PC-3 (cell line): ENCODE measurements around the gene LCTL. TPM values are rescaled to one million over a fixed set of nuclear protein-coding genes. Genes with fewer than 3 reads are reported as not detected.

Experiments
- ATAC-seq: fragments of 200-7000 bp; cut with Tn5 transposase; 2 replicates; pipeline ENCODE4 v1.9.1; 2020; ENCODE audit warnings: mild to moderate bottlenecking, moderate library complexity
- BruUV-seq: library from RNA; stranded (reverse); fragments of 400-500 nt; replicated peaks from 2 replicates; lab custom pipeline; 2021; lab: Mats Ljungman, UMichigan
- CTCF ChIA-PET: fragments of 300-600 bp; sonication (Branson Sonifier 250); formaldehyde crosslinking; loops from one replicate; lab custom pipeline; 2022; ENCODE audit warnings: antibody characterized with exemption; lab: Charles Lee
- POLR2A ChIA-PET: fragments of 300-600 bp; sonication (Branson Sonifier 250); formaldehyde crosslinking; loops from one replicate; lab custom pipeline; 2022; ENCODE audit warnings: antibody characterized with exemption; ENCODE audit not compliant: unreplicated experiment; lab: Charles Lee
- DNase-seq: peaks from one replicate; pipeline ENCODE4 v3.0.0-alpha.2; 2015
- H2AFZ ChIP-seq: fragments of 300-600 bp; sonication (generic); 2 replicates; pipeline ENCODE4 v1.6.0; 2016; ENCODE audit warnings: antibody characterized with exemption, low read length
- H3F3A ChIP-seq: fragments of 300-600 bp; sonication (generic); one replicate; pipeline ENCODE4 v1.6.0; 2017; ENCODE audit warnings: antibody characterized with exemption, low read length, control low read depth, mild to moderate bottlenecking; ENCODE audit not compliant: unreplicated experiment
- H3K27ac ChIP-seq: fragments of 300-600 bp; sonication (generic); 2 replicates; pipeline ENCODE4 v1.5.1; 2016; ENCODE audit warnings: mild to moderate bottlenecking, low read length
- H3K27me3 ChIP-seq: fragments of 300-600 bp; sonication (generic); 2 replicates; pipeline ENCODE4 v1.6.1; 2016; ENCODE audit warnings: low read length, mixed read lengths
- H3K36me3 ChIP-seq: fragments of 300-600 bp; sonication (generic); 2 replicates; pipeline ENCODE4 v1.6.1; 2016; ENCODE audit warnings: low read depth, mixed run types, low read length, mixed read lengths
- H3K4me1 ChIP-seq: fragments of 300-600 bp; sonication (generic); 2 replicates; pipeline ENCODE4 v1.5.1; 2016; ENCODE audit warnings: low read length; ENCODE audit not compliant: insufficient read depth
- H3K4me2 ChIP-seq: fragments of 300-600 bp; sonication (generic); 2 replicates; pipeline ENCODE4 v1.6.0; 2016; ENCODE audit warnings: low read length
- H3K4me3 ChIP-seq: fragments of 300-600 bp; sonication (generic); 2 replicates; pipeline ENCODE4 v1.5.1; 2016; ENCODE audit warnings: mild to moderate bottlenecking, low read length, mixed read lengths
- H3K79me2 ChIP-seq: fragments of 300-600 bp; sonication (generic); 2 replicates; pipeline ENCODE4 v1.6.1; 2017; ENCODE audit warnings: low read length, mixed read lengths
- H3K9ac ChIP-seq: fragments of 300-600 bp; sonication (generic); 2 replicates; pipeline ENCODE4 v1.6.0; 2016; ENCODE audit warnings: mild to moderate bottlenecking, low read length
- H3K9me2 ChIP-seq: fragments of 300-600 bp; sonication (generic); replicated peaks from 2 replicates; pipeline ENCODE4 v1.6.1; 2016; ENCODE audit warnings: mixed run types, low read length, mixed read lengths
- H3K9me3 ChIP-seq: fragments of 300-600 bp; sonication (generic); 2 replicates; pipeline ENCODE4 v1.6.1; 2016; ENCODE audit warnings: low read length, mixed read lengths
- H4K20me1 ChIP-seq: fragments of 300-600 bp; sonication (generic); 2 replicates; pipeline ENCODE4 v1.6.1; 2016; ENCODE audit warnings: low read length, mixed read lengths
- CTCF ChIP-seq: fragments of 300-600 bp; sonication (generic); conservative IDR thresholded peaks from 2 replicates; pipeline ENCODE4 v1.5.1; 2017; ENCODE audit warnings: antibody characterized with exemption, low read depth, mild to moderate bottlenecking, low read length
- EZH2 ChIP-seq: fragments of 300-600 bp; sonication (generic); IDR thresholded peaks from one replicate; pipeline ENCODE4 v1.6.1; 2017; ENCODE audit warnings: antibody characterized with exemption, mild to moderate bottlenecking, low read length; ENCODE audit not compliant: unreplicated experiment
- EZH2phosphoT487 ChIP-seq: fragments of 300-600 bp; sonication (generic); IDR thresholded peaks from 2 replicates; pipeline ENCODE4 v1.6.1; 2018; ENCODE audit warnings: mild to moderate bottlenecking, antibody characterized with exemption, low read length, borderline replicate concordance
- intact Hi-C: fragments of 100-400 bp; cut with micrococcal nuclease; formaldehyde crosslinking; loops from 2 replicates; pipeline ENCODE4 v1.9.0; 2023
- total RNA-seq: library from RNA; depleted of rRNA; stranded (reverse); fragments of >200 nt; gene quantifications from 2 replicates; pipeline ENCODE4 v1.2.3, GENCODE V29; 2014

LCTL gene
- total RNA-seq, 1 experiment from 2014 or later: not detected

DNA sequence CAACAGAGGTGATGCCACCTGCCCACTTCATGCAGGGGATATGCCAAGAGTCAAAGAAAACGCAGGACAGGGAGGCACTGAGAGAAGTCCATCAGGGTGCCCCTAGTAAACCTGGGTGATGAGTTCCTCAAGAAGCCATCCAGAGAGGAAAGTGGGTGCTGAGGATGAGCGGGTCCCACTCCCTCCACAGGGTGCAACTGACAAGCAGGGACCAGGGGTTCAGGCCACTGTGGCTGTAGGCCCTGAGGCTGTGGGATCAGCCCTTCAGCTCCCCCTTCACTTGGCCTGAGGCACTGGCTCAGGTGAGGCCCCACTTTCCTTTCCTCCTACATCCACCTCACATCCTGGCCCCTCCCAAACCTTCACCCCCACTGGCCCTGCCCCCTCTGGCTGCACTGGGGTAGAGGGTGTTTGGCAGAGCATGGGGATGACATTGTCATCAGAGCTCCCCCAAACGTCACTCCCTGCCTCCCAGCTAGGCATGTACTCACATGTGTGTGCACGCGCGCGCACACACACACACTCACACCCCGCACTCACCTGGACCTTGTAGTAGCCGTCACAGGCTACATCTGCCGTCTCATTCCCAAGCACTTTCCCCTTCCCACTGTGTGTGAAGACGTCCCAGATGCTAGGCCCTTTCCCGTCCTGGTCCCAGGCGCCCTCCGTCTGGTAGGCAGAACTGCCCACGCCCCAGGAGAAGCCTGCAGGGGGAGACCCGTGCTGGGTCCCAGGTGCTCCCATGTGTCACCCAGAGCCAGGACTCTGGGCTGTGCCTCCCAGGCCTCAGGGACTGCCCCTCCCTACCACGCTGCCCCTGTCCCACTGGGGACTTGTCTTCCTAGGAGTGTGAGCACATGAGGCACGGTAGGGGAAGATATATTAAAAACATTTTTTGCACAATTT is 1.4 kb downstream of the LCTL start:
- Histone ChIP-seq H3K4me2 (no peak overlapping the region), H3K4me1 (0 out of 2 replicates have a peak, but pooled peaks cover 3% of the 10 kb centered on the region), H3K4me3 (no peak overlapping the region), H3K9me2 (no peaks in the 10 kb centered on the region), H3K9ac (no peak overlapping the region), H4K20me1 (no peaks in the 10 kb centered on the region), H3K27me3 (no peaks in the 10 kb centered on the region), H2AFZ (no peak overlapping the region), H3K9me3 (no peaks in the 10 kb centered on the region), H3K79me2 (no peaks in the 10 kb centered on the region), H3F3A (no peaks in the 10 kb centered on the region), H3K27ac (no peak overlapping the region), H3K36me3 (no peaks in the 10 kb centered on the region)
- no peak for ATAC-seq
- CTCF ChIA-PET: no interaction called here
- BruUV-seq: no TSS peak
- intact Hi-C loops: no loop called here
- POLR2A ChIA-PET: no interaction called here
- DNase-seq: no peak
- no peak for TF ChIP-seq EZH2phosphoT487
- TF ChIP-seq EZH2: no peak
- TF ChIP-seq CTCF: no peak

DNA sequence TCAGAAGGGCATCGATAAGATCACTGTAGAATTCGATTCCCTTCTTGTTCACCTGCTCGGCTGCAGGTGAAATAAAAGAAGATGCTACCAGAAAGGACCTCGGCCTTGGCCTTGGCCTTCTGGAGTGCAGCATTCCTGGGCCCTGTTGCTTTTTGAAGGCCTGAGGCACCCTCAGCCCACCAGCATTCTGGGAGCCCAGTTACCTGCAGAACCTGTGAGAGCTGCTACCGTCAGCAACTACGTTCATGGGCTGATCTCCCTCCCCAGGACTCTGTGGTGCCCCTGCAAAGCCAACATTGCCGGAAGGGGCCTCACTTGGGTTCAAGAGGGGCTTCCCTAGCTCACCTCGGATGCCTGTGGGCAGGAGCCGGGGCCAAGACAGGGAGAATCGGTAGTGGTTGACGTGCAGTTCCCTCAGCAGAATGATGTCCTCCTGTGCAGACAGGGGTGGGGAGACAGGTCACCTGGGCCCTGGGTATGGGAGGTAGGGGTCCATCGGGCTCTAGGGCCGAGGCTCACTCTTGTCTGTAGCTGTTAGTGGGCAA is 2.2 kb downstream of the LCTL start:
- no peak overlapping the region for H2AFZ ChIP-seq
- H3K4me3 ChIP-seq: no peak overlapping the region
- no peaks in the 10 kb centered on the region for H3K36me3 ChIP-seq
- BruUV-seq: no TSS peak
- ATAC-seq: no peak
- DNase-seq: no peak
- no peaks in the 10 kb centered on the region for H3K9me3 ChIP-seq
- no peaks in the 10 kb centered on the region for H3K9me2 ChIP-seq
- intact Hi-C loops: no loop called here
- H3K9ac ChIP-seq: no peak overlapping the region
- H3K27ac ChIP-seq: no peak overlapping the region
- ChIA-PET POLR2A (no interaction called here), CTCF (no interaction called here)
- TF ChIP-seq CTCF (no peak), EZH2phosphoT487 (no peak)
- no peaks in the 10 kb centered on the region for H3F3A ChIP-seq
- 0 out of 2 replicates have a peak, but pooled peaks cover 3% of the 10 kb centered on the region for H3K4me1 ChIP-seq
- no peaks in the 10 kb centered on the region for H3K27me3 ChIP-seq
- H3K79me2 ChIP-seq: no peaks in the 10 kb centered on the region
- H4K20me1 ChIP-seq: no peaks in the 10 kb centered on the region
- H3K4me2 ChIP-seq: no peak overlapping the region

- Histone ChIP-seq H3K4me1 (0 out of 2 replicates have a peak, but pooled peaks cover 3% of the 10 kb centered on the region), H3K27ac (no peak overlapping the region), H3K36me3 (no peaks in the 10 kb centered on the region), H3K9me2 (no peaks in the 10 kb centered on the region), H2AFZ (no peak overlapping the region), H3K4me2 (no peak overlapping the region), H3K27me3 (no peaks in the 10 kb centered on the region), H3K4me3 (no peak overlapping the region), H4K20me1 (no peaks in the 10 kb centered on the region), H3F3A (no peaks in the 10 kb centered on the region), H3K9ac (no peak overlapping the region), H3K9me3 (no peaks in the 10 kb centered on the region), H3K79me2 (no peaks in the 10 kb centered on the region)
- intact Hi-C loops: no loop called here
- no peak for ATAC-seq
- TF ChIP-seq EZH2 (no peak), EZH2phosphoT487 (no peak), CTCF (no peak)
- DNase-seq: no peak
- BruUV-seq: no TSS peak
- ChIA-PET POLR2A (no interaction called here), CTCF (no interaction called here)
Measured at GRCh38 chr15:66563126-66563525, 2.7 kb downstream of the LCTL start.
